Measurements from ENCODE around the gene PLA2G2D. TPM values are rescaled to one million over a fixed set of nuclear protein-coding genes. Genes with fewer than 3 reads are reported as not detected.

The PLA2G2D gene
- polyA plus RNA-seq, 3 donors = 0.08 TPM; not detected in 1

- H3K9ac ChIP-seq (ENCODE audit: insufficient read depth, low read length, poor library complexity, severe bottlenecking) = no peak overlapping the region
- H2AFZ ChIP-seq (ENCODE audit: insufficient read depth, low read depth, low read length, poor library complexity, severe bottlenecking) = no peak overlapping the region
Observed at GRCh38 chr1:20107351-20107750, 12.0 kb downstream of the PLA2G2D start.

DNA sequence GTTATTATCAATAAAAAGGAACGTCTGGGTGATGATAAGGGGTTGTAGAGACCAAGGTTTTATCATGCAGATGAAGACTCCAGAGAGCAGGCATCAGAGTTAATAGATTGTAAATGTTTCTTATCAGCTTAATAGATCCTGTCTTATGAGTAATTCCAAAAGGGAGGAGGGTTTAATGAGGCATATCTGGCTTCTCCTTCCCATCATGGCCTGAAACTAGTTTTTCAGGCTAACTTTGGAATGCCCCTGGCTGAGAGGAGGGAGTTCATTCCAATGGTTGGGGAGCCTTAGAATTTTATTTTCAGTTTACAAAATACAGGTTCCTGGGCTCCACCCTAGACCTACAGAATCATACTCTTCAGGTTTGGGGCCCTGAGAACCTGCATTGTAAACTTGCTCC, 13.5 kb downstream of the PLA2G2D start:
- Histone ChIP-seq H3K4me2 (replicated peaks; ENCODE audit: extremely low read depth, low read length, poor library complexity, severe bottlenecking) (no peak overlapping the region), H3K36me3 (replicated peaks in 1 of 2; ENCODE audit: control insufficient read depth in 1 of 2, insufficient read depth in 2 of 2, low read length in 2 of 2) (no peaks in the 10 kb centered on the region), H4K20me1 (ENCODE audit: insufficient read depth, low read length) (no peaks in the 10 kb centered on the region), H3K9ac (ENCODE audit: insufficient read depth, low read length, poor library complexity, severe bottlenecking) (no peak overlapping the region), H3K4me3 (replicated peaks in 1 of 3; ENCODE audit: low read depth in 2 of 3, low read length in 3 of 3) (no peak overlapping the region), H3K79me2 (ENCODE audit: insufficient read depth, low read length) (no peaks in the 10 kb centered on the region), H3K9me3 (replicated peaks in 1 of 2; ENCODE audit: control insufficient read depth in 1 of 2, insufficient read depth in 1 of 2, low read length in 2 of 2) (no peaks in the 10 kb centered on the region), H3K4me1 (ENCODE audit: control insufficient read depth in 1 of 2, insufficient read depth in 2 of 2, low read length in 2 of 2) (no peaks in the 10 kb centered on the region), H2AFZ (ENCODE audit: insufficient read depth, low read depth, low read length, poor library complexity, severe bottlenecking) (no peak overlapping the region), H3K27me3 (ENCODE audit: control insufficient read depth in 2 of 2, insufficient read depth in 2 of 2, low read length in 2 of 2) (peaks cover 0 to 4% of the 10 kb centered on the region in 2 donors), H3K27ac (ENCODE audit: low read depth in 1 of 2, low read length in 2 of 2) (no peak overlapping the region)
- intact Hi-C loops (cut with micrococcal nuclease) = no loop called here
- no peak overlapping the region for H3K27ac Mint-ChIP-seq
- H3K4me1 Mint-ChIP-seq = no peaks in the 10 kb centered on the region
- no peak for TF ChIP-seq CTCF (IDR thresholded peaks at IDR 0.05)
- H3K4me3 Mint-ChIP-seq = no peak overlapping the region
- no peaks in the 10 kb centered on the region for H3K36me3 Mint-ChIP-seq
- 80% methylated on average over 1 of the region's 1 CpG for WGBS (ENCODE audit: insufficient coverage)
- no peak for DNase-seq
- H3K9me3 Mint-ChIP-seq = no peaks in the 10 kb centered on the region
- peaks cover 9 to 21% (median 11%) of the 10 kb centered on the region in 3 donors for H3K27me3 Mint-ChIP-seq (ENCODE audit: low read depth in 3 of 3)

More at GRCh38 chr1:20107351-20107750, 12.0 kb downstream of the PLA2G2D start:
- no peak overlapping the region for H3K4me2 ChIP-seq (replicated peaks; ENCODE audit: extremely low read depth, low read length, poor library complexity, severe bottlenecking)
- H3K27ac Mint-ChIP-seq = no peak overlapping the region
- H3K79me2 ChIP-seq (ENCODE audit: insufficient read depth, low read length) = no peaks in the 10 kb centered on the region
- DNase-seq = no peak
- H3K4me3 Mint-ChIP-seq = no peak overlapping the region
- H3K4me1 Mint-ChIP-seq = no peaks in the 10 kb centered on the region
- WGBS (ENCODE audit: insufficient coverage) = 90% methylated on average over 2 of the region's 4 CpGs
- no peak overlapping the region for H3K4me3 ChIP-seq (replicated peaks in 1 of 3; ENCODE audit: low read depth in 2 of 3, low read length in 3 of 3)
- H3K27me3 ChIP-seq (ENCODE audit: control insufficient read depth in 2 of 2, insufficient read depth in 2 of 2, low read length in 2 of 2) = peaks cover 0 to 4% of the 10 kb centered on the region in 2 donors
- no peaks in the 10 kb centered on the region for H3K36me3 ChIP-seq (replicated peaks in 1 of 2; ENCODE audit: control insufficient read depth in 1 of 2, insufficient read depth in 2 of 2, low read length in 2 of 2)
- no peaks in the 10 kb centered on the region for H3K36me3 Mint-ChIP-seq
- no peak overlapping the region for H3K27ac ChIP-seq (ENCODE audit: low read depth in 1 of 2, low read length in 2 of 2)
- no peaks in the 10 kb centered on the region for H3K4me1 ChIP-seq (ENCODE audit: control insufficient read depth in 1 of 2, insufficient read depth in 2 of 2, low read length in 2 of 2)
- TF ChIP-seq CTCF (IDR thresholded peaks at IDR 0.05) = no peak
- intact Hi-C loops (cut with micrococcal nuclease) = no loop called here
- no peaks in the 10 kb centered on the region for H3K9me3 Mint-ChIP-seq
- no peaks in the 10 kb centered on the region for H3K9me3 ChIP-seq (replicated peaks in 1 of 2; ENCODE audit: control insufficient read depth in 1 of 2, insufficient read depth in 1 of 2, low read length in 2 of 2)
- no peaks in the 10 kb centered on the region for H4K20me1 ChIP-seq (ENCODE audit: insufficient read depth, low read length)
- peaks cover 9 to 17% (median 11%) of the 10 kb centered on the region in 3 donors for H3K27me3 Mint-ChIP-seq (ENCODE audit: low read depth in 3 of 3)

Data from CD14-positive monocyte (primary cell).